Sigmoid colon (tissue), 7 donors: Measurements from ENCODE around the gene HAUS5. TPM values are rescaled to one million over a fixed set of nuclear protein-coding genes. Genes with fewer than 3 reads are reported as not detected.
"Not testable (repeated sequence)": the region's sequence is repeated elsewhere in the genome, so short reads cannot be mapped to it uniquely, and the experiment has no call there.

Experiments used
- DNase-seq: peaks from one replicate; pipeline ENCODE4 v3.0.0-alpha.2; 2019
- H3K27ac ChIP-seq, 4 donors: fragments of 200-600 bp; sonication (generic); one replicate each; pipeline ENCODE4 v1.5.1; 2016 to 2019; ENCODE audit warnings: mild to moderate bottlenecking in 1 of 4
- H3K27me3 ChIP-seq, 3 donors: fragments of 200-600 bp; sonication (generic); one replicate each; pipeline ENCODE4 v1.5.1; 2019; ENCODE audit warnings: mild to moderate bottlenecking in 1 of 3
- H3K36me3 ChIP-seq, 4 donors: fragments of 200-600 bp; sonication (generic); one replicate each; pipeline ENCODE4 v1.5.1; 2016 to 2019
- H3K4me1 ChIP-seq, 4 donors: fragments of 200-600 bp; sonication (generic); one replicate each; pipeline ENCODE4 v1.5.1; 2017 to 2019
- H3K4me3 ChIP-seq, 4 donors: fragments of 200-600 bp; sonication (generic); one replicate each; pipeline ENCODE4 v1.5.1; 2017 to 2019; ENCODE audit warnings: mild to moderate bottlenecking in 2 of 4, moderate library complexity in 1 of 4
- H3K9me3 ChIP-seq, 4 donors: fragments of 200-600 bp in 3 of 4; sonication (generic) in 3 of 4; one replicate each; pipeline versions ENCODE4 v1.5.1 to v1.6.1; 2013 to 2019
- CTCF ChIP-seq, 4 experiments: fragments of 450-650 bp in 3 of 4; fragments of 200-600 bp in 1 of 4; IDR thresholded peaks; one replicate each; pipeline ENCODE4 v1.5.1; 2016 to 2019; ENCODE audit warnings: antibody characterized with exemption in 4 of 4, mild to moderate bottlenecking in 3 of 4, moderate library complexity in 2 of 4
- EP300 ChIP-seq, 4 donors: sonication (generic); formaldehyde crosslinking; IDR thresholded peaks; one replicate each; pipeline ENCODE4 v1.6.1; 2017; ENCODE audit warnings: antibody characterized with exemption in 4 of 4
- POLR2A ChIP-seq, 2 donors: fragments of 450-650 bp; IDR thresholded peaks; one replicate each; pipeline ENCODE4 v1.6.1; 2016; ENCODE audit warnings: antibody characterized with exemption in 2 of 2, mild to moderate bottlenecking in 2 of 2, moderate library complexity in 2 of 2
- POLR2AphosphoS5 ChIP-seq, 4 donors: sonication (generic); formaldehyde crosslinking; IDR thresholded peaks; one replicate each; pipeline ENCODE4 v1.6.1; 2017; ENCODE audit warnings: antibody characterized with exemption in 4 of 4
- WGBS, 2 donors: extraction: QIAGEN DNeasy Blood & Tissue Kit; methylation state at CpG; one replicate each; pipeline ENCODE4 v1.1.7; 2013; 5-methylcytosine and 5-hydroxymethylcytosine counted together
- intact Hi-C: fragments of 100-400 bp; cut with DNase I; formaldehyde crosslinking; loops from one replicate; pipeline ENCODE4 v1.15.1; 2023
- polyA plus RNA-seq, 3 donors: library from polyadenylated mRNA; stranded (reverse); fragments of 200-250 nt; gene quantifications; one replicate each; pipeline ENCODE4 v1.2.3, GENCODE V29; 2013
- total RNA-seq, 4 donors: library from RNA; depleted of rRNA; stranded (reverse); fragments of >200 nt; gene quantifications; one replicate each; pipeline ENCODE4 v1.1.0, GENCODE V29; 2016
- donor health status: healthy with polysubstance abuse.
- donor health status: Bipolar disorder and iron deficiency.
- donor health status: healthy.

HAUS5 gene
- total and polyA plus RNA-seq, 7 donors = 1.2 to 14.8 (median 5.6) TPM

GRCh38 chr19:35645680-35646511 lies 33.4 kb downstream of the HAUS5 start:
- no peak for DNase-seq
- Histone ChIP-seq H3K27me3 (no peaks in the 10 kb centered on the region), H3K9me3 (no peaks in the 10 kb centered on the region), H3K4me3 (no peak overlapping the region), H3K36me3 (peaks cover 0 to 2% (median 0%) of the 10 kb centered on the region in 4 donors), H3K4me1 (peaks cover 0 to 66% (median 54%) of the 10 kb centered on the region in 4 donors), H3K27ac (peak overlapping the region; percentile 86 to 94 (median 91))
- WGBS, 2 donors = 65 to 81% methylated on average over 7 of the region's 7 CpGs
- intact Hi-C loops = loop anchor here (5.0 to 10.0 kb wide), 4 partner anchors 99 to 971 kb away; partner anchors contain the start of genes HSPB6, PROSER3, SCGB2B2 and TMEM147
- TF ChIP-seq POLR2AphosphoS5 (IDR thresholded peaks at IDR 0.05) = no peak
- no peak for TF ChIP-seq CTCF (IDR thresholded peaks at IDR 0.05)
- no peak for TF ChIP-seq EP300 (IDR thresholded peaks at IDR 0.05)
- TF ChIP-seq POLR2A (IDR thresholded peaks at IDR 0.05) = no peak

GRCh38 chr19:35648017-35648961 lies 35.8 kb downstream of the HAUS5 start, which contains the start of gene COX6B1:
Gene COX6B1, plus strand, starts transcription at chr19:35648323. Its CDS starts 2,921 bp downstream, at chr19:35651244.
- peak within 1 kb of the TSS; percentile 63 to 87 (median 81) for H3K4me3 ChIP-seq
- no peaks in the 10 kb centered on the region for H3K9me3 ChIP-seq
- H3K36me3 ChIP-seq = peaks cover 0 to 26% (median 15%) of the 10 kb centered on the region in 4 donors
- peak within 1 kb of the TSS; percentile 85 to 96 (median 91) for H3K27ac ChIP-seq
- DNase-seq = peak; percentile 98
- H3K4me1 ChIP-seq = peaks cover 0 to 53% (median 41%) of the 10 kb centered on the region in 4 donors
- WGBS, 2 donors = 0% methylated on average over 46 of the region's 46 CpGs
- H3K27me3 ChIP-seq = no peaks in the 10 kb centered on the region
- intact Hi-C loops = loop anchor here (5.0 to 10.0 kb wide), 4 partner anchors 101 to 973 kb away; partner anchors contain the start of genes HSPB6, PROSER3, SCGB2B2 and TMEM147
- TF ChIP-seq POLR2A (IDR thresholded peaks at IDR 0.05) (peak; percentile 67 to 86), EP300 (IDR thresholded peaks at IDR 0.05) (peak in 1 of 4 donors; percentile 7), CTCF (IDR thresholded peaks at IDR 0.05) (no peak), POLR2AphosphoS5 (IDR thresholded peaks at IDR 0.05) (peak; percentile 85 to 95 (median 90))

GRCh38 chr19:35650581-35650980 lies 38.0 kb downstream of the HAUS5 start:
- peaks cover 1 to 49% (median 36%) of the 10 kb centered on the region in 4 donors for H3K36me3 ChIP-seq

GRCh38 chr19:35654828-35655227 lies 42.3 kb downstream of the HAUS5 start:
- H3K27ac ChIP-seq, H3K27me3 ChIP-seq, intact Hi-C loops, H3K9me3 ChIP-seq, DNase-seq, H3K4me3 ChIP-seq: not testable (repeated sequence)
- peaks cover 18 to 92% (median 73%) of the 10 kb centered on the region in 4 donors for H3K36me3 ChIP-seq
- WGBS, 2 donors = 95 to 97% methylated on average over 6 of the region's 6 CpGs
- peaks cover 0 to 13% (median 4%) of the 10 kb centered on the region in 4 donors for H3K4me1 ChIP-seq

More at GRCh38 chr19:35650581-35650980, 38.0 kb downstream of the HAUS5 start:
- Histone ChIP-seq H3K27me3 (no peaks in the 10 kb centered on the region), H3K27ac (no peak overlapping the region), H3K4me3 (no peak overlapping the region), H3K4me1 (peaks cover 0 to 30% (median 24%) of the 10 kb centered on the region in 4 donors), H3K9me3 (no peaks in the 10 kb centered on the region)
- TF ChIP-seq POLR2AphosphoS5 (IDR thresholded peaks at IDR 0.05) = no peak
- TF ChIP-seq EP300 (IDR thresholded peaks at IDR 0.05) = no peak
- TF ChIP-seq CTCF (IDR thresholded peaks at IDR 0.05) = no peak
- TF ChIP-seq POLR2A (IDR thresholded peaks at IDR 0.05) = no peak
- WGBS, 2 donors = 74 to 81% methylated on average over 9 of the region's 9 CpGs
- DNase-seq = peak; percentile 12
- intact Hi-C loops = no loop called here
